DND-41 (cell line): ENCODE results near the gene NRL.

Experiments used
- CTCF ChIP-seq: IDR thresholded peaks from 2 replicates; pipeline ENCODE4 v1.5.1; 2012; ENCODE audit warnings: borderline replicate concordance, low read length, moderate library complexity, mild to moderate bottlenecking; ENCODE audit not compliant: poor library complexity, severe bottlenecking; ENCODE audit errors: extremely low read depth
- EZH2 ChIP-seq: IDR thresholded peaks from 3 replicates; pipeline ENCODE4 v1.6.1; 2012; ENCODE audit warnings: borderline replicate concordance, low read depth, mild to moderate bottlenecking, moderate library complexity, low read length, inconsistent platforms; ENCODE audit not compliant: severe bottlenecking

DNA sequence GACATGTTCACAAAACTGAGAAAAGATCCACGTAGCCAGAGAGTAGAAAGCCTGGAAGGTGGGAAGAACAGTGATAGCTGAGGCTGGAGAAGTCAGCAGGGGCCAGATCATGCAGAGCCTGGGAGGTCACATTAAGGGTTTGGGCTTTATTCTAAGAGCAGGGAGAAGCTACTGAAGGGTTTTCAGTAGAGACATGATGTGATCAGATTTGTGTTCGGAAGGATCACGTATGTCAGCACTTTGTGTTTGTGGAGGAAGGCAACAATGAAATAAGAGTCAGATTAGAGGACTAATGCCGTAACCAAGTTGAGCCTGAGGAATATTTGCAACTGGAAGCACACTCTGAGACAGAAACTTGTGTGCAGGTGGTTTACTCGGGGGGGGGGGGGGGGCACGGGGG is 24.9 kb downstream of the NRL start:
- TF ChIP-seq CTCF (no peak), EZH2 (no peak)
